HG02884 (cell line): ENCODE measurements around the gene NUDT19.

ENCODE experiments used
- ATAC-seq: cut with Tn5 transposase; IDR thresholded peaks from one replicate; pipeline ENCODE4 v1.9.1; 2021; ENCODE audit warnings: mild to moderate bottlenecking, moderate library complexity; ENCODE audit not compliant: unreplicated experiment

NUDT19 gene

GRCh38 chr19:32757189-32757588 lies 65.6 kb downstream of the NUDT19 start:
- ATAC-seq: no peak
